Sigmoid colon (tissue), 7 donors: ENCODE results near the gene CYB561A3. TPM values are rescaled to one million over a fixed set of nuclear protein-coding genes. Genes with fewer than 3 reads are reported as not detected.

Experiments used
- DNase-seq: peaks from one replicate; pipeline ENCODE4 v3.0.0-alpha.2; 2019
- H3K27ac ChIP-seq, 4 donors: fragments of 200-600 bp; sonication (generic); one replicate each; pipeline ENCODE4 v1.5.1; 2016 to 2019; ENCODE audit warnings: mild to moderate bottlenecking in 1 of 4
- H3K27me3 ChIP-seq, 3 donors: fragments of 200-600 bp; sonication (generic); one replicate each; pipeline ENCODE4 v1.5.1; 2019; ENCODE audit warnings: mild to moderate bottlenecking in 1 of 3
- H3K36me3 ChIP-seq, 4 donors: fragments of 200-600 bp; sonication (generic); one replicate each; pipeline ENCODE4 v1.5.1; 2016 to 2019
- H3K4me1 ChIP-seq, 4 donors: fragments of 200-600 bp; sonication (generic); one replicate each; pipeline ENCODE4 v1.5.1; 2017 to 2019
- H3K4me3 ChIP-seq, 4 donors: fragments of 200-600 bp; sonication (generic); one replicate each; pipeline ENCODE4 v1.5.1; 2017 to 2019; ENCODE audit warnings: mild to moderate bottlenecking in 2 of 4, moderate library complexity in 1 of 4
- H3K9me3 ChIP-seq, 4 donors: fragments of 200-600 bp in 3 of 4; sonication (generic) in 3 of 4; one replicate each; pipeline versions ENCODE4 v1.5.1 to v1.6.1; 2013 to 2019
- CTCF ChIP-seq, 4 experiments: fragments of 450-650 bp in 3 of 4; fragments of 200-600 bp in 1 of 4; IDR thresholded peaks; one replicate each; pipeline ENCODE4 v1.5.1; 2016 to 2019; ENCODE audit warnings: antibody characterized with exemption in 4 of 4, mild to moderate bottlenecking in 3 of 4, moderate library complexity in 2 of 4
- EP300 ChIP-seq, 4 donors: sonication (generic); formaldehyde crosslinking; IDR thresholded peaks; one replicate each; pipeline ENCODE4 v1.6.1; 2017; ENCODE audit warnings: antibody characterized with exemption in 4 of 4
- POLR2A ChIP-seq, 2 donors: fragments of 450-650 bp; IDR thresholded peaks; one replicate each; pipeline ENCODE4 v1.6.1; 2016; ENCODE audit warnings: antibody characterized with exemption in 2 of 2, mild to moderate bottlenecking in 2 of 2, moderate library complexity in 2 of 2
- POLR2AphosphoS5 ChIP-seq, 4 donors: sonication (generic); formaldehyde crosslinking; IDR thresholded peaks; one replicate each; pipeline ENCODE4 v1.6.1; 2017; ENCODE audit warnings: antibody characterized with exemption in 4 of 4
- WGBS, 2 donors: extraction: QIAGEN DNeasy Blood & Tissue Kit; methylation state at CpG; one replicate each; pipeline ENCODE4 v1.1.7; 2013; 5-methylcytosine and 5-hydroxymethylcytosine counted together
- intact Hi-C: fragments of 100-400 bp; cut with DNase I; formaldehyde crosslinking; loops from one replicate; pipeline ENCODE4 v1.15.1; 2023
- polyA plus RNA-seq, 3 donors: library from polyadenylated mRNA; stranded (reverse); fragments of 200-250 nt; gene quantifications; one replicate each; pipeline ENCODE4 v1.2.3, GENCODE V29; 2013
- total RNA-seq, 4 donors: library from RNA; depleted of rRNA; stranded (reverse); fragments of >200 nt; gene quantifications; one replicate each; pipeline ENCODE4 v1.1.0, GENCODE V29; 2016
- donor health status: healthy with polysubstance abuse.
- donor health status: Bipolar disorder and iron deficiency.
- donor health status: healthy.

CYB561A3 gene
- total and polyA plus RNA-seq, 7 donors: 17.3 to 66.2 (median 35.1) TPM

GRCh38 chr11:61327669-61328071 is 34.0 kb downstream of the CYB561A3 start:
- Histone ChIP-seq H3K27me3 (no peaks in the 10 kb centered on the region), H3K36me3 (peaks cover 12 to 71% (median 47%) of the 10 kb centered on the region in 4 donors), H3K4me1 (peaks cover 0 to 23% (median 17%) of the 10 kb centered on the region in 4 donors), H3K27ac (no peak overlapping the region), H3K9me3 (no peaks in the 10 kb centered on the region), H3K4me3 (no peak overlapping the region)
- TF ChIP-seq EP300 (IDR thresholded peaks at IDR 0.05): no peak
- TF ChIP-seq POLR2AphosphoS5 (IDR thresholded peaks at IDR 0.05): no peak
- no peak for TF ChIP-seq POLR2A (IDR thresholded peaks at IDR 0.05)
- no peak for TF ChIP-seq CTCF (IDR thresholded peaks at IDR 0.05)
- no peak for DNase-seq
- intact Hi-C loops: no loop called here

GRCh38 chr11:61325649-61326414 is 35.9 kb downstream of the CYB561A3 start:
- Histone ChIP-seq H3K27ac (no peak overlapping the region), H3K9me3 (no peaks in the 10 kb centered on the region), H3K27me3 (no peaks in the 10 kb centered on the region), H3K4me1 (peaks cover 0 to 9% (median 2%) of the 10 kb centered on the region in 4 donors), H3K36me3 (peaks cover 27 to 89% (median 65%) of the 10 kb centered on the region in 4 donors), H3K4me3 (no peak overlapping the region)
- DNase-seq: no peak
- TF ChIP-seq POLR2AphosphoS5 (IDR thresholded peaks at IDR 0.05) (no peak), POLR2A (IDR thresholded peaks at IDR 0.05) (no peak), CTCF (IDR thresholded peaks at IDR 0.05) (no peak), EP300 (IDR thresholded peaks at IDR 0.05) (no peak)
- intact Hi-C loops: no loop called here
- WGBS, 2 donors: 79 to 85% methylated on average over 2 of the region's 2 CpGs

GRCh38 chr11:61315260-61315659 is 46.4 kb downstream of the CYB561A3 start:
- intact Hi-C loops: no loop called here
- no peak for TF ChIP-seq POLR2A (IDR thresholded peaks at IDR 0.05)
- no peak for TF ChIP-seq EP300 (IDR thresholded peaks at IDR 0.05)
- TF ChIP-seq POLR2AphosphoS5 (IDR thresholded peaks at IDR 0.05): no peak
- TF ChIP-seq CTCF (IDR thresholded peaks at IDR 0.05): no peak
- no peak overlapping the region for H3K27ac ChIP-seq
- H3K27me3 ChIP-seq: no peaks in the 10 kb centered on the region
- H3K9me3 ChIP-seq: no peaks in the 10 kb centered on the region
- H3K36me3 ChIP-seq: peaks cover 52 to 100% (median 73%) of the 10 kb centered on the region in 4 donors
- H3K4me1 ChIP-seq: no peaks in the 10 kb centered on the region
- no peak for DNase-seq
- H3K4me3 ChIP-seq: no peak overlapping the region
- WGBS, 2 donors: 90 to 96% methylated on average over 2 of the region's 2 CpGs

- TF ChIP-seq EP300 (IDR thresholded peaks at IDR 0.05): no peak
- no peak for TF ChIP-seq CTCF (IDR thresholded peaks at IDR 0.05)
- TF ChIP-seq POLR2A (IDR thresholded peaks at IDR 0.05): no peak
- TF ChIP-seq POLR2AphosphoS5 (IDR thresholded peaks at IDR 0.05): no peak
- DNase-seq: no peak
- H3K9me3 ChIP-seq: no peaks in the 10 kb centered on the region
- no peak overlapping the region for H3K4me3 ChIP-seq
- H3K4me1 ChIP-seq: no peaks in the 10 kb centered on the region
- intact Hi-C loops: no loop called here
- no peak overlapping the region for H3K27ac ChIP-seq
- H3K27me3 ChIP-seq: no peaks in the 10 kb centered on the region
- H3K36me3 ChIP-seq: peaks cover 82 to 100% (median 86%) of the 10 kb centered on the region in 4 donors
- 88 to 94% methylated on average over 8 of the region's 8 CpGs for WGBS, 2 donors
Observed at GRCh38 chr11:61310749-61311148, 50.9 kb downstream of the CYB561A3 start.
